Keratinocyte (primary cell): Measurements from ENCODE around the gene ZNF576. TPM values are rescaled to one million over a fixed set of nuclear protein-coding genes. Genes with fewer than 3 reads are reported as not detected.
A peak's percentile ranks its signal among the peaks of the same experiment; 100 is the strongest.

Source experiments
- DNase-seq: peaks from one replicate; pipeline ENCODE4 v3.0.0-alpha.2; 2011; ENCODE audit warnings: low read depth, missing footprints, low spot score
- FAIRE-seq: peaks from 2 replicates; lab custom pipeline; 2011; peaks lifted over from hg19 to GRCh38; lab: Jason Lieb, UNC
- H2AFZ ChIP-seq: 2 replicates; pipeline ENCODE4 v1.6.0; 2012; ENCODE audit warnings: low read length, control low read depth, inconsistent platforms; ENCODE audit not compliant: control insufficient read depth
- H3K27ac ChIP-seq: 2 replicates; pipeline ENCODE4 v1.5.1; 2011; ENCODE audit warnings: low read length; ENCODE audit not compliant: control insufficient read depth, insufficient read depth
- H3K27me3 ChIP-seq: 3 replicates; pipeline ENCODE4 v1.6.0; 2011; ENCODE audit warnings: low read length; ENCODE audit not compliant: control insufficient read depth, insufficient read depth; ENCODE audit errors: extremely low read depth
- H3K36me3 ChIP-seq, 2 experiments: 2 replicates in 1 of 2; 3 replicates in 1 of 2; pipeline ENCODE4 v1.5.1; 2011; ENCODE audit warnings: low read length in 2 of 2, mild to moderate bottlenecking in 1 of 2; ENCODE audit not compliant: control insufficient read depth in 2 of 2, insufficient read depth in 2 of 2; ENCODE audit errors: extremely low read depth in 1 of 2
- H3K4me1 ChIP-seq: 3 replicates; pipeline ENCODE4 v1.5.1; 2011; ENCODE audit warnings: low read length; ENCODE audit not compliant: control insufficient read depth, insufficient read depth; ENCODE audit errors: extremely low read depth
- H3K4me2 ChIP-seq: 3 replicates; pipeline ENCODE4 v1.6.0; 2011; ENCODE audit warnings: low read depth, low read length; ENCODE audit not compliant: control insufficient read depth, insufficient read depth; ENCODE audit errors: extremely low read depth
- H3K4me3 ChIP-seq, 3 experiments: fragments of 200-600 bp in 1 of 3; sonication (generic) in 1 of 3; 2 replicates in 2 of 3; 3 replicates in 1 of 3; pipeline ENCODE4 v1.5.1; 2011 to 2016; ENCODE audit warnings: low read length in 3 of 3, mild to moderate bottlenecking in 3 of 3, control low read depth in 2 of 3, inconsistent platforms in 1 of 3, low read depth in 1 of 3, mixed read lengths in 1 of 3, mixed run types in 1 of 3, moderate library complexity in 1 of 3; ENCODE audit not compliant: control insufficient read depth in 2 of 3, insufficient read depth in 2 of 3; ENCODE audit errors: extremely low read depth in 1 of 3
- H3K79me2 ChIP-seq: 2 replicates; pipeline ENCODE4 v1.6.0; 2012; ENCODE audit warnings: low read length; ENCODE audit not compliant: control insufficient read depth, insufficient read depth
- H3K9ac ChIP-seq: 3 replicates; pipeline ENCODE4 v1.6.0; 2011; ENCODE audit warnings: low read length; ENCODE audit not compliant: control insufficient read depth, insufficient read depth; ENCODE audit errors: extremely low read depth
- H3K9me1 ChIP-seq: 3 replicates; pipeline ENCODE4 v1.6.0; 2011; ENCODE audit warnings: low read length; ENCODE audit not compliant: control insufficient read depth, insufficient read depth; ENCODE audit errors: extremely low read depth
- H3K9me3 ChIP-seq: 2 replicates; pipeline ENCODE4 v1.5.1; 2012; ENCODE audit warnings: low read depth, low read length; ENCODE audit not compliant: control insufficient read depth
- H4K20me1 ChIP-seq: 3 replicates; pipeline ENCODE4 v1.6.0; 2011; ENCODE audit warnings: low read length; ENCODE audit not compliant: control insufficient read depth, insufficient read depth; ENCODE audit errors: extremely low read depth
- EZH2 ChIP-seq: IDR thresholded peaks from one replicate; pipeline ENCODE4 v1.6.1; 2012; ENCODE audit warnings: inconsistent platforms, mild to moderate bottlenecking, low read length, moderate library complexity
- dilution Hi-C: fragments of 300-500 bp; cut with MboI; formaldehyde crosslinking; loops from one replicate; pipeline ENCODE4 v1.7.0; 2020; ENCODE audit warnings: low sequenced_read_pairs; ENCODE audit not compliant: extremely low pct_ligation_motif_present
- polyA plus RNA-seq, 5 experiments: library from polyadenylated mRNA; depleted of rRNA in 3 of 5; stranded (reverse) in 3 of 5; stranded (forward) in 1 of 5; unstranded in 1 of 5; fragments of >200 nt; gene quantifications; 1 replicate in 1 of 5; 2 replicates in 3 of 5; 3 replicates in 1 of 5; pipeline versions ENCODE4 v1.2.1 to v1.2.3, GENCODE V29; 2011 to 2012; ENCODE audit warnings: missing spikeins in 2 of 5, low read depth in 1 of 5, low replicate concordance in 1 of 5
- TF ChIP-seq, protein P1 (sequence below), 3 experiments: IDR thresholded peaks in 1 of 3; conservative IDR thresholded peaks in 1 of 3; optimal IDR thresholded peaks in 1 of 3; 2 replicates in 2 of 3; 3 replicates in 1 of 3; pipeline versions ENCODE3 to v1.5.1; 2011; ENCODE audit warnings: low read length in 3 of 3, mild to moderate bottlenecking in 3 of 3, moderate library complexity in 2 of 3, control low read depth in 1 of 3, inconsistent platforms in 1 of 3; ENCODE audit not compliant: insufficient read depth in 2 of 3; ENCODE audit errors: extremely low read depth in 1 of 3

ZNF576 gene
- polyA plus RNA-seq, 1 donor (not counting 4 experiments of a cell fraction or from before 2014, with no cell fraction given): 6.4 TPM

DNA sequence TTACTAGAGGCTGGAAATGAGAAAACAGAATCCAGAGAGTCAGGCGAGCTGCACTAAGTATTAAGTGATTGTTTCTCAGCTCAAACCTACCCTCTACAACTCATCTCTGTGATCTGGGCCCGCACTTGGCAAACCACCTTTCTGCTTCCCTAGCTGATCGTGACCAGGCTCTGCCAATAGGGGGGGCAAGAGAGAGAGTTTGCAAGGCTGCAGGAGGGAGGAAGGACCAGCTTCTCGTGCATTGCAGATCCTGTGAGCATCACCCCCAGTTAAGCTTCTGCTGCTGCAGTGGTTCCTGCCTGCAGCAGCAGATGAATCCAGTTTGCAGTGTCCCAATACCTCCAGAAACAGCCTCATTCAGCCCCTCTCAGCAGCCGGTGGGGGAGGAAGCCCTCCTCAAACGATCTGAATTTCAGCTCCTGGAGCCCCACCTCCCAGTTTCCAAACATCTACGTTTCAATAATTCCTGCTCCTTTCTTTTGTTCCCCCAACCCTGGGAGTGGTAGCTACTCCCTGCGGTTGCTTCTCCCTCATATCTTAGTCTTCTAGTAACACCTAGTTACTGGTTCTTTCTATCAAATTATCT is 41.1 kb upstream of the ZNF576 start:
- DNase-seq (no peak), FAIRE-seq (peak; percentile 62)
- dilution Hi-C loops: no loop called here
- Histone ChIP-seq H2AFZ (no peak overlapping the region), H3K9ac (no peak overlapping the region), H3K9me1 (no peaks in the 10 kb centered on the region), H3K79me2 (no peaks in the 10 kb centered on the region), H3K27me3 (no peaks in the 10 kb centered on the region), H3K36me3 (peaks cover 8 to 28% of the 10 kb centered on the region in 2 experiments), H3K4me3 (no peak overlapping the region), H3K4me1 (no peaks in the 10 kb centered on the region), H4K20me1 (no peaks in the 10 kb centered on the region), H3K4me2 (no peak overlapping the region), H3K9me3 (no peaks in the 10 kb centered on the region), H3K27ac (no peak overlapping the region)
- TF ChIP-seq, protein P1, sequence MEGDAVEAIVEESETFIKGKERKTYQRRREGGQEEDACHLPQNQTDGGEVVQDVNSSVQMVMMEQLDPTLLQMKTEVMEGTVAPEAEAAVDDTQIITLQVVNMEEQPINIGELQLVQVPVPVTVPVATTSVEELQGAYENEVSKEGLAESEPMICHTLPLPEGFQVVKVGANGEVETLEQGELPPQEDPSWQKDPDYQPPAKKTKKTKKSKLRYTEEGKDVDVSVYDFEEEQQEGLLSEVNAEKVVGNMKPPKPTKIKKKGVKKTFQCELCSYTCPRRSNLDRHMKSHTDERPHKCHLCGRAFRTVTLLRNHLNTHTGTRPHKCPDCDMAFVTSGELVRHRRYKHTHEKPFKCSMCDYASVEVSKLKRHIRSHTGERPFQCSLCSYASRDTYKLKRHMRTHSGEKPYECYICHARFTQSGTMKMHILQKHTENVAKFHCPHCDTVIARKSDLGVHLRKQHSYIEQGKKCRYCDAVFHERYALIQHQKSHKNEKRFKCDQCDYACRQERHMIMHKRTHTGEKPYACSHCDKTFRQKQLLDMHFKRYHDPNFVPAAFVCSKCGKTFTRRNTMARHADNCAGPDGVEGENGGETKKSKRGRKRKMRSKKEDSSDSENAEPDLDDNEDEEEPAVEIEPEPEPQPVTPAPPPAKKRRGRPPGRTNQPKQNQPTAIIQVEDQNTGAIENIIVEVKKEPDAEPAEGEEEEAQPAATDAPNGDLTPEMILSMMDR (optimal IDR thresholded peaks at IDR 0.05 in 1 of 3, IDR thresholded peaks at IDR 0.05 in 1 of 3, conservative IDR thresholded peaks at IDR 0.05 in 1 of 3; ENCODE audit: extremely low read depth in 1 of 3, insufficient read depth in 2 of 3, low read length in 3 of 3): peak; percentile 87 to 92 (median 91)
- no peak for TF ChIP-seq EZH2

- H3K4me1 ChIP-seq: no peaks in the 10 kb centered on the region
- no peaks in the 10 kb centered on the region for H3K9me1 ChIP-seq
- TF ChIP-seq EZH2: no peak
- TF ChIP-seq, protein P1 (optimal IDR thresholded peaks at IDR 0.05 in 1 of 3, IDR thresholded peaks at IDR 0.05 in 1 of 3, conservative IDR thresholded peaks at IDR 0.05 in 1 of 3; ENCODE audit: extremely low read depth in 1 of 3, insufficient read depth in 2 of 3, low read length in 3 of 3): peak in 2 of 3 experiments; percentile 24 to 50
- H3K4me3 ChIP-seq: no peak overlapping the region
- peaks cover 1 to 9% of the 10 kb centered on the region in 2 experiments for H3K36me3 ChIP-seq
- FAIRE-seq (no peak), DNase-seq (no peak)
- dilution Hi-C loops: no loop called here
- no peaks in the 10 kb centered on the region for H4K20me1 ChIP-seq
- H3K27ac ChIP-seq: no peak overlapping the region
- H2AFZ ChIP-seq: no peak overlapping the region
- H3K4me2 ChIP-seq: no peak overlapping the region
- no peaks in the 10 kb centered on the region for H3K79me2 ChIP-seq
- no peaks in the 10 kb centered on the region for H3K27me3 ChIP-seq
- no peak overlapping the region for H3K9ac ChIP-seq
- H3K9me3 ChIP-seq: no peaks in the 10 kb centered on the region
Observed at GRCh38 chr19:43560687-43561086, 35.7 kb upstream of the ZNF576 start.
